Measurements from ENCODE around the gene GABARAP.

GABARAP gene

DNA sequence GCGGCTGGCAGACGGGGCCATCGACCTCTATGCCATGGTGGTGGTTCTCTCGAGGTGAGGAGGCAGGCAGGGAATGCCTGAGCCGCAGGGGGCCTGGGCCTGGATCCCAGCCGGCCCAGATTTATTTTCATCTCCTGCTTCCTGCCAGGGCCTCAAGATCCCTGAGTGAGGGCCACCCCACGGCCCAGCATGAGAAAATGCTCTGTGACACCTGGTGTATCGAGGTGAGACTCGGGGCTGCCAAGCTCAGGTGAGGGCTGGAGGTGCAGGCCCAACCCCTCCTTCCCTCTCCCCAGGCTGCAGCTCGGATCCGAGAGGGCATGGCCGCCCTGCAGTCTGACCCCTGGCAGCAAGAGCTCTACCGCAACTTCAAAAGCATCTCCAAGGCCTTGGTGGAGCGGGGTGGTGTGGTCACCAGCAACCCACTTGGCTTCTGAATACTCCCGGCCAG lies 17.6 kb downstream of the GABARAP start:
- ChIA-PET CTCF (no interaction called here), POLR2A (interaction anchor here (0.5 to 9.8 kb wide), 4 partner anchors 12 to 37 kb away, joined by 3 to 284 read pairs (median 3); partner anchors contain the start of genes DVL2, GABARAP and PHF23)
- no peaks in the 10 kb centered on the region for H3K9me3 ChIP-seq (ENCODE audit: control insufficient read depth, insufficient read depth, low read depth, low read length)
- no peak overlapping the region for H3K4me3 ChIP-seq (ENCODE audit: low read depth, low read length)
- 0 out of 2 replicates have a peak overlapping the region, but pooled peaks have one; percentile 11 for H3K27ac ChIP-seq (ENCODE audit: extremely low read depth, low read depth, low read length)
- H3K36me3 ChIP-seq (ENCODE audit: control insufficient read depth in 2 of 2, insufficient read depth in 1 of 2, low read length in 2 of 2): peaks cover 26 to 87% of the 10 kb centered on the region in 2 experiments
- TF ChIP-seq, protein P1, sequence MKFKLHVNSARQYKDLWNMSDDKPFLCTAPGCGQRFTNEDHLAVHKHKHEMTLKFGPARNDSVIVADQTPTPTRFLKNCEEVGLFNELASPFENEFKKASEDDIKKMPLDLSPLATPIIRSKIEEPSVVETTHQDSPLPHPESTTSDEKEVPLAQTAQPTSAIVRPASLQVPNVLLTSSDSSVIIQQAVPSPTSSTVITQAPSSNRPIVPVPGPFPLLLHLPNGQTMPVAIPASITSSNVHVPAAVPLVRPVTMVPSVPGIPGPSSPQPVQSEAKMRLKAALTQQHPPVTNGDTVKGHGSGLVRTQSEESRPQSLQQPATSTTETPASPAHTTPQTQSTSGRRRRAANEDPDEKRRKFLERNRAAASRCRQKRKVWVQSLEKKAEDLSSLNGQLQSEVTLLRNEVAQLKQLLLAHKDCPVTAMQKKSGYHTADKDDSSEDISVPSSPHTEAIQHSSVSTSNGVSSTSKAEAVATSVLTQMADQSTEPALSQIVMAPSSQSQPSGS (tag by site-specific recombination; IDR thresholded peaks at IDR 0.05; ENCODE audit: low read depth): no peak
- TF ChIP-seq ZNF416 (tag by site-specific recombination; IDR thresholded peaks at IDR 0.05): no peak
- H3K4me1 ChIP-seq (ENCODE audit: control insufficient read depth, insufficient read depth, low read length): no peaks in the 10 kb centered on the region

DNA sequence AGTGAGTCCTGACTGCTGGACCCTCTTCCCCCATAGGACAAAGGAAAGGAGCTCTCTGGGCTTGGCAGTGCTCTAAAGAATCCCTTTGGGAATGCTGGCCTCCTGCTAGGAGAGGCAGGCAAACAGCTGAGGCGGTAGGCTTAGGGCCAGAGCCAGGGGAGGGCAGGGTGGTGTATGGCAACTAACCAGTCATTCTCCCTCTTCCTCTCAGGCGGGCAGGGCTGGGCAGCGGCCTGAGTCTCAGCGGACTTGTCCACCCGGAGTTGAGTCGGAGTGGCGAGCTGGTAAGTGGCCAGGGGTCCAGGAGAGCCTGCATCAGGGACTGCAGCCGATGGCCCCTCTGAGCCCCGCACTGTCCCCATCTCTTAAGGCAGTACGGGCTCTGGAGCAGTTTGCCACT lies 18.1 kb downstream of the GABARAP start:
- H3K36me3 ChIP-seq (ENCODE audit: control insufficient read depth in 2 of 2, insufficient read depth in 1 of 2, low read length in 2 of 2): peaks cover 26 to 82% of the 10 kb centered on the region in 2 experiments
- no peaks in the 10 kb centered on the region for H3K9me3 ChIP-seq (ENCODE audit: control insufficient read depth, insufficient read depth, low read depth, low read length)
- no peaks in the 10 kb centered on the region for H3K4me1 ChIP-seq (ENCODE audit: control insufficient read depth, insufficient read depth, low read length)
- CTCF ChIA-PET: no interaction called here
- H3K27ac ChIP-seq (ENCODE audit: extremely low read depth, low read depth, low read length): no peak overlapping the region
- POLR2A ChIA-PET: interaction anchor here (1.0 to 9.8 kb wide), 4 partner anchors 10 to 38 kb away, joined by 3 to 284 read pairs (median 6); partner anchors contain the start of genes DVL2, GABARAP and PHF23
- H3K4me3 ChIP-seq (ENCODE audit: low read depth, low read length): no peak overlapping the region
- no peak for TF ChIP-seq ZNF561 (tag by site-specific recombination; IDR thresholded peaks at IDR 0.05; ENCODE audit: borderline replicate concordance)

DNA sequence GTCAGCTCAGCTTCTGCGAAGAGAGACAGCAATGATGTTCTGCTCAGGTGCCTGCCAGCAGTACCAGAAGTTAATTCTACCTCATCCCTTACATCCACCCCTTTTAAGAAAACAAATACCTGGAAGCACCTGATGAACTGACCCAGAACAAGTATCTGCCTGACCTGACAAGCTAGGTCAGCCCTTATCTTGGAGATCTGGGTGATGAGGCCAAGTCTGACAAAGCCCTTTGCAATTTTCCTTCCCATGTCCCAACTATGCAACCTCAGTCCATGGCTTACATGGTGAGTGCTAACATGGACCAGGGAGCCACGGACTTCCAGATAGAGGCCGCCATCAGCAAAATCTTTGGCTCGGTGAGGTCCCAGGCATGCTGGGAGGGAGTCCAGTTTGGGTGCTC lies 18.9 kb downstream of the GABARAP start:
- Histone ChIP-seq H3K4me1 (ENCODE audit: control insufficient read depth, insufficient read depth, low read length) (no peaks in the 10 kb centered on the region), H3K36me3 (ENCODE audit: control insufficient read depth in 2 of 2, insufficient read depth in 1 of 2, low read length in 2 of 2) (peaks cover 22 to 74% of the 10 kb centered on the region in 2 experiments), H3K4me3 (ENCODE audit: low read depth, low read length) (no peak overlapping the region), H3K9me3 (ENCODE audit: control insufficient read depth, insufficient read depth, low read depth, low read length) (no peaks in the 10 kb centered on the region), H3K27ac (ENCODE audit: extremely low read depth, low read depth, low read length) (no peak overlapping the region)
- TF ChIP-seq ZNF580 (tag by site-specific recombination; IDR thresholded peaks at IDR 0.05) (no peak), ZNF335 (tag by site-specific recombination; conservative IDR thresholded peaks at IDR 0.05) (no peak), ZNF324 (tag by site-specific recombination; IDR thresholded peaks at IDR 0.05) (no peak), ZNF426 (tag by site-specific recombination; IDR thresholded peaks at IDR 0.05) (no peak), ZBTB48 (tag by site-specific recombination; IDR thresholded peaks at IDR 0.05) (no peak), ZNF548 (tag by site-specific recombination; IDR thresholded peaks at IDR 0.05) (no peak), ZNF776 (tag by site-specific recombination; IDR thresholded peaks at IDR 0.05; ENCODE audit: borderline replicate concordance) (no peak), MZF1 (tag by site-specific recombination; IDR thresholded peaks at IDR 0.05; ENCODE audit: borderline replicate concordance) (no peak)
- TF ChIP-seq, protein P2, sequence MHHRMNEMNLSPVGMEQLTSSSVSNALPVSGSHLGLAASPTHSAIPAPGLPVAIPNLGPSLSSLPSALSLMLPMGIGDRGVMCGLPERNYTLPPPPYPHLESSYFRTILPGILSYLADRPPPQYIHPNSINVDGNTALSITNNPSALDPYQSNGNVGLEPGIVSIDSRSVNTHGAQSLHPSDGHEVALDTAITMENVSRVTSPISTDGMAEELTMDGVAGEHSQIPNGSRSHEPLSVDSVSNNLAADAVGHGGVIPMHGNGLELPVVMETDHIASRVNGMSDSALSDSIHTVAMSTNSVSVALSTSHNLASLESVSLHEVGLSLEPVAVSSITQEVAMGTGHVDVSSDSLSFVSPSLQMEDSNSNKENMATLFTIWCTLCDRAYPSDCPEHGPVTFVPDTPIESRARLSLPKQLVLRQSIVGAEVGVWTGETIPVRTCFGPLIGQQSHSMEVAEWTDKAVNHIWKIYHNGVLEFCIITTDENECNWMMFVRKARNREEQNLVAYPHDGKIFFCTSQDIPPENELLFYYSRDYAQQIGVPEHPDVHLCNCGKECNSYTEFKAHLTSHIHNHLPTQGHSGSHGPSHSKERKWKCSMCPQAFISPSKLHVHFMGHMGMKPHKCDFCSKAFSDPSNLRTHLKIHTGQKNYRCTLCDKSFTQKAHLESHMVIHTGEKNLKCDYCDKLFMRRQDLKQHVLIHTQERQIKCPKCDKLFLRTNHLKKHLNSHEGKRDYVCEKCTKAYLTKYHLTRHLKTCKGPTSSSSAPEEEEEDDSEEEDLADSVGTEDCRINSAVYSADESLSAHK (tag by site-specific recombination; IDR thresholded peaks at IDR 0.05): no peak
- CTCF ChIA-PET: interaction anchor here (1.3 kb wide), 1 partner anchor 9 kb away, joined by 7 read pairs; no protein-coding TSS in a partner anchor
- POLR2A ChIA-PET: interaction anchor here (1.0 to 9.8 kb wide), 4 partner anchors 9 to 106 kb away, joined by 3 to 284 read pairs (median 6); partner anchors contain the start of genes DVL2, GABARAP, NEURL4 and PHF23

- H3K9me3 ChIP-seq (ENCODE audit: control insufficient read depth, insufficient read depth, low read depth, low read length): no peaks in the 10 kb centered on the region
- H3K4me1 ChIP-seq (ENCODE audit: control insufficient read depth, insufficient read depth, low read length): no peaks in the 10 kb centered on the region
- H3K4me3 ChIP-seq (ENCODE audit: low read depth, low read length): no peak overlapping the region
- CTCF ChIA-PET: interaction anchor here (1.3 kb wide), 1 partner anchor 9 kb away, joined by 7 read pairs; no protein-coding TSS in a partner anchor
- H3K36me3 ChIP-seq (ENCODE audit: control insufficient read depth in 2 of 2, insufficient read depth in 1 of 2, low read length in 2 of 2): peaks cover 20 to 70% of the 10 kb centered on the region in 2 experiments; a peak in 2 of 3 replicates
- POLR2A ChIA-PET: interaction anchor here (1.0 to 9.8 kb wide), 5 partner anchors 9 to 106 kb away, joined by 3 to 284 read pairs (median 10); partner anchors contain the start of genes DVL2, GABARAP, GPS2 and NEURL4
- H3K27ac ChIP-seq (ENCODE audit: extremely low read depth, low read depth, low read length): 0 out of 2 replicates have a peak overlapping the region, but pooled peaks have one; percentile 49
- TF ChIP-seq ZNF391 (tag by site-specific recombination; IDR thresholded peaks at IDR 0.05; ENCODE audit: borderline replicate concordance, low read depth): no peak
- TF ChIP-seq ZNF394 (tag by site-specific recombination; IDR thresholded peaks at IDR 0.05; ENCODE audit: borderline replicate concordance): peak; percentile 81; the same call in 1 of the 2 replicates
These were observed 19.3 kb downstream of the GABARAP start for GRCh38 chr17:7222972-7223292.
